ENCODE measurements around the gene LHX4.

GRCh38 chr1:180229483-180230415 lies at the start of gene LHX4:
- TF ChIP-seq TAF1 (IDR thresholded peaks at IDR 0.05; ENCODE audit: low read depth) (no peak; the same call in 1 of the 2 replicates), RAD21 (IDR thresholded peaks at IDR 0.05; ENCODE audit: low read depth) (no peak), NFIC (IDR thresholded peaks at IDR 0.05) (no peak), REST (IDR thresholded peaks at IDR 0.05; ENCODE audit: low read depth) (no peak), FOXM1 (IDR thresholded peaks at IDR 0.05; ENCODE audit: borderline replicate concordance, low read depth) (no peak)

Data from Ishikawa (cell line).